Memory B cell (primary cell): ENCODE data around the gene PSMA3.

Experiments used
- ATAC-seq: fragments of 150-1000 bp; cut with Tn5 transposase; 2 replicates; pipeline ENCODE4 v1.10.0; 2021; ENCODE audit warnings: low read depth, mild to moderate bottlenecking, moderate library complexity
- DNase-seq, 2 donors: peaks; one replicate each; pipeline ENCODE4 v3.0.0; 2022; ENCODE audit warnings: low spot score in 2 of 2
- H3K27ac Mint-ChIP-seq: one replicate; pipeline ENCODE4 v1.8.0; 2022; ENCODE audit warnings: mild to moderate bottlenecking, moderate library complexity, mixed read lengths
- H3K27me3 Mint-ChIP-seq: one replicate; pipeline ENCODE4 v1.8.0; 2022; ENCODE audit warnings: mixed read lengths
- H3K36me3 Mint-ChIP-seq: one replicate; pipeline ENCODE4 v1.8.0; 2022; ENCODE audit warnings: mild to moderate bottlenecking, mixed read lengths
- H3K4me1 Mint-ChIP-seq: one replicate; pipeline ENCODE4 v1.8.0; 2022; ENCODE audit warnings: mixed read lengths
- H3K4me3 Mint-ChIP-seq: one replicate; pipeline ENCODE4 v1.8.0; 2022; ENCODE audit warnings: mild to moderate bottlenecking, moderate library complexity, mixed read lengths
- H3K9me3 Mint-ChIP-seq: one replicate; pipeline ENCODE4 v1.8.0; 2022; ENCODE audit warnings: mixed read lengths

Gene PSMA3

DNA sequence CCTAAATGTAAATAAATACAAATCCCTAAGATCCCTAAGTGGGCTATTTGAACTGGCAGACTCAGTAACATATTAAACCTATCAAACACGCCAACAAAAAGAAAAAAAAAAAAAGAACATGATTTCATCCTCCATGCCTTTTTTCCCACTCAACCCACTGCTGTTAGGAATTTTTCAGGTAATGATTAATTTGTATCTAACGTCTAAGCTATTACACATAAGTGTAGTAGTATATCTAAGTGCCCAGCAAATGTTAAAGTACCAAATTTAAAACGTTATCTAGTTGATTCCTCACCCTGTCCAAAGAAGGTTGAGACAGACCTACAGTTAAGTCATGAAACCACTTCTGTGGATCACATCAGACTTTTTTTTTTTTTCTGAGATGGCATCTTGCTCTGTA lies 37.3 kb downstream of the PSMA3 start:
- Mint-ChIP-seq H3K4me3 (no peak overlapping the region), H3K27ac (peak overlapping the region; percentile 96), H3K27me3 (no peaks in the 10 kb centered on the region), H3K36me3 (peaks cover 36% of the 10 kb centered on the region), H3K9me3 (no peaks in the 10 kb centered on the region), H3K4me1 (peaks cover 31% of the 10 kb centered on the region)
- no peak for DNase-seq
- no peak for ATAC-seq

DNA sequence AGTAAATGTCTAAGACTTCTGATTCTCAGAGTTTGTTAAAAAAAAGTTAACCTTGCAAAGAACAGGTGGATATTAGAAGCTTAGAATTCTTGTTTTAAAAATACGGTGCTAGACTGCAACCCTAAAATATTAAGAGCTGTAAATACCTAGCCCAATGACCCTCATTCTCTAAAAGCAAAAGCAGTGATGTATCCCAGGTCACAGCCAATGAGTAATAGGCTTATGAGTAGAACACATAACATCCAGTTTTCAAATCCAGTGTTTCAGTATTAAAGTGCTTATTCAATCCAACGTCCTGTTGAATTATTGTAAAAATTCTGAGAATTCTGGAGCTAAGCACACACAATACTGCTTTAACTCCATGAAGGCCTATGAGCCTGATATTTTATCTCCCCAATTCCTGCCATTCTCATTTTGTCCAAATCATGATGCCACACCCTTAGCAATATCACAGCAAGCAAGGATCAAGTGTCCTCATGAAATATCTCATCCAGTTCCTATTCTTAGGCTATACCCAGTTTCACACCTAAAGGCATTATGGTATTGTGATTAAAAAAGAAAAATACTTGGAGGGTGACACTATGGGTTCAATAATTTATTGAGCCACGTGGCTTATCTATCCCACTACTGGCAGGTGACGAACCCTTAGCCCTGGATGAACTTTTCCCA lies 38.4 kb downstream of the PSMA3 start:
- peak overlapping the region; percentile 68 for H3K27ac Mint-ChIP-seq
- ATAC-seq (no peak), DNase-seq (no peak)
- no peaks in the 10 kb centered on the region for H3K27me3 Mint-ChIP-seq
- no peak overlapping the region for H3K4me3 Mint-ChIP-seq
- H3K36me3 Mint-ChIP-seq, result peaks cover 39% of the 10 kb centered on the region
- H3K9me3 Mint-ChIP-seq, result no peaks in the 10 kb centered on the region
- peaks cover 34% of the 10 kb centered on the region for H3K4me1 Mint-ChIP-seq

DNA sequence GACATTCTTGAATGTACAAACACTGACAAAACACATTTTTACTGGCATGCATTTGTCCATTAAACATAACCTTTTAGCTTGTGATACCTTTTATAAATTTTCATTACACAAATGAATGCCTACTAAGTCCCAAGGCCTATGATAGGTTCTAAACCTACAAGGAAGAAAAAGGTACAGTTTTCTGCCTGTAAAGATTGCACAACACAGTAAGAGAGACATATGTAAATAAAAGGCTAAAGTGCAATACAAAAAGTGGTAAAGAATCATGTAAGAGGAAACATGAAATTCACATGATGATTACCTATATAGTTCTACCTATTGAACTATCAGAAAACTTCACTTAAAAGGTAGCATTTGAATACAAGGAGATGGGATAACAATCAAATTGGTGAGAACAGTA lies 39.1 kb downstream of the PSMA3 start:
- no peak overlapping the region for H3K4me3 Mint-ChIP-seq
- H3K36me3 Mint-ChIP-seq, result peaks cover 43% of the 10 kb centered on the region
- no peak for ATAC-seq
- no peaks in the 10 kb centered on the region for H3K27me3 Mint-ChIP-seq
- peaks cover 38% of the 10 kb centered on the region for H3K4me1 Mint-ChIP-seq
- peak overlapping the region; percentile 68 for H3K27ac Mint-ChIP-seq
- DNase-seq, result no peak
- H3K9me3 Mint-ChIP-seq, result no peaks in the 10 kb centered on the region

DNA sequence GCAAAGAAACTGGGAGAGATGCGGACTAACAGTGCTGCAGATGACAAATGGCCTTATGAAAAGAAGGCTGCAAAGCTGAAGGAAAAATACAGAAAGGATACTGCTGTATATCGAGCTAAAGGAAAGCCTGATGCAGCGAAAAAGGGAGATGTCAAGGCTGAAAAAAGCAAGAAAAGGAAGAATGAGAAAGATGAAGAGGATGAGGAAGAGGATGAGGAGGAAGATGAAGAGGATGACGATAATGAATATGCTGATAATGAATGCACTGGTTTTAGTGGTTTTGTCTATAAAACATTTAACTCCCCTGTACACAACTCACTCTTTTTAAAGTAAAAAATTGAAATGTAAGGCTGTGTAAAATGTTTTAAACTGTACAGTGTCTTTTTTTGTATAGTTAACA lies 40.5 kb downstream of the PSMA3 start:
- Mint-ChIP-seq H3K27me3 (no peaks in the 10 kb centered on the region), H3K4me3 (no peak overlapping the region), H3K4me1 (peaks cover 38% of the 10 kb centered on the region), H3K9me3 (no peaks in the 10 kb centered on the region), H3K27ac (no peak overlapping the region), H3K36me3 (peaks cover 46% of the 10 kb centered on the region)
- no peak for ATAC-seq
- no peak for DNase-seq

DNA sequence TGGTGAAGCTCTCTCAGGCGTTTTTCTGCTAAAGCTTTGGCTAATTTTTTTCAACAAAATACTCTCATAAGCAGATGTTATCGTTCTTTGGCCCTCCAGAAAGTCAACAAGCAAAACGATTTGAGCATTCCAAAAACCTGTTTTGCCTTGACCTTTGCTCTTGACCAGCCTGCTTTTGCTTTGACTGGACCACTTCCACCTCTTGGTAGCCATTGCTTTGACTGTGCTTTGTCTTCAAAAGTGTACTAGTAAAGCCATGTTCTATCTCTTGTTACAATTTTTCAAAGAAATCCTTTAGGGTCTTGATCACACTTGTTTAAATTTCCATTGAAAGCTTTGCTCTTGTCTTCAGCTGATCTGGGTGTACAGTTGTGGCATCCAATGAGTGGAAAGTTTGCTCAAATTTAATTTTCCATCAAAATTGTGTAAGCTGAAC lies 43.0 kb downstream of the PSMA3 start:
- DNase-seq (no peak), ATAC-seq (no peak)
- peaks cover 42% of the 10 kb centered on the region for H3K36me3 Mint-ChIP-seq
- no peak overlapping the region for H3K4me3 Mint-ChIP-seq
- no peaks in the 10 kb centered on the region for H3K9me3 Mint-ChIP-seq
- H3K4me1 Mint-ChIP-seq, result peaks cover 29% of the 10 kb centered on the region
- peak overlapping the region; percentile 28 for H3K27ac Mint-ChIP-seq
- H3K27me3 Mint-ChIP-seq, result no peaks in the 10 kb centered on the region

DNA sequence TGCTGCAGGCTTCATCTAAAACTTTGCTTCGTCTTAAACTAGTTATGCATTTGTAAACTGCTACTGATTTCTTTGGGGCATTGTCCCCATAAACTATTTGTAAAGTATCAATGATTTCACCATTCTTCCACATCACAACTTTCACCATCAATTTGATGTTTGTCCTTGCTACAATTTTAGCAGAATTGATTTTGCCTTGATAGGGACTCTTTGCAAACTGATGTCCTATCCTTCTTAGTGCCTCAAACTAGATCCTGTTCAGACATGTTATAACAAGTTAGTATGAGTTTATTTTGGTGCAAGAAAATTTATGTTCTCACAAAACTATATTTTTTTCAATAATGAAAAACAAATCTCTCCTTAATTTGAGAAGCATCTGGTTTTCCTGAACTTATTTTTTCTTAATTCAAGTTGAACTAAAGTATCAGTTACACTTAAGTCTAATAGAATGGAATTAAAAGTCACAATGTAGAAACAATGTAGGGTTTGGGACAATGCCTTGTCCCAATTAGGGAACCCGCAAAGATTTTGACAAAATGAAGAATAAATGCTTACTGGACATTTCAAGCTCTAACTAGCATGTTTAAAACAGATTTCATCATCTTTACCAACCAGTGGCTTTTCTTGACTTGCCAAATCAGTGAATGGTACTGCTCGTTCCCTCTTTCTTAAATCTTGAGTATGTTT lies 43.6 kb downstream of the PSMA3 start:
- Mint-ChIP-seq H3K27me3 (no peaks in the 10 kb centered on the region), H3K36me3 (peaks cover 41% of the 10 kb centered on the region), H3K4me3 (no peak overlapping the region), H3K9me3 (no peaks in the 10 kb centered on the region), H3K4me1 (peaks cover 29% of the 10 kb centered on the region), H3K27ac (peak overlapping the region; percentile 76)
- ATAC-seq (no peak), DNase-seq (no peak)

DNA sequence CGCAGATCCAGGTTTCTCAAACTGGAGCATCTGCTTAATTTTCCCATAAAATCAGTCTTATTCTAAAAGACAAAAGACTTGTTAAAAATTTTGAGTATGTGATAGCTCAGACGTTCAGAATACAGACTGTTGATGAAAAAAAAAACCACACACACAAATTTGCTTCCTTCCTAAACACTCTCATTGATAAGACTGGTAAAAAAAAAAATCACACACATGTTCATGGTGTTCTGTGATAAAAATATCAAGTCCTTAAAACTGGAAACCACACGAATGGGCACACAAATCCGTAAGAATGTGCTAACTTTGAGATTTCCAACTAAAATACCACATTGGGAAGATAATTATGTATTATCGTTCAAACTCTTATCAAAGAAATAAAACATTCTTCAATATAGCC lies 47.0 kb downstream of the PSMA3 start:
- Mint-ChIP-seq H3K4me1 (peaks cover 25% of the 10 kb centered on the region), H3K36me3 (peaks cover 34% of the 10 kb centered on the region), H3K27ac (no peak overlapping the region), H3K9me3 (no peaks in the 10 kb centered on the region), H3K27me3 (no peaks in the 10 kb centered on the region), H3K4me3 (no peak overlapping the region)
- DNase-seq (no peak), ATAC-seq (no peak)

DNA sequence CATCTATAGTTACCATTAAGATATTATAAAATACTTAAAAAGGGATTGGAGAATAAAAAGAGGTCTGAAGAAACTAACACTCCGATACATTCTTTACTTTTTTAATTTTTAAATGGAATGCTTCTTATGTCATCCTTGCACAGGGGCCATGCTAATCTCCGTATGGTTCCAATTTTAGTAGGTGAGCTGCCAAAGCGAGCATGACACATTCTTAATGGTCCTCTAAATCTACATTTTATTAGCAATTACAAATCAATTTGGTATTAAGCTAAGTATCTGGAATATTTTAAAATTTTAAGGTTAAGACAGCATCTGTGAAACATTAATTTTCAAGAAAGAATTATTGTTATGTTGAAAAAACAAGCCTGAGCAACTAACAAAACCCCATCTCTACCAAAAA lies 47.5 kb downstream of the PSMA3 start:
- H3K4me3 Mint-ChIP-seq, result no peak overlapping the region
- DNase-seq (no peak), ATAC-seq (no peak)
- no peaks in the 10 kb centered on the region for H3K27me3 Mint-ChIP-seq
- no peak overlapping the region for H3K27ac Mint-ChIP-seq
- H3K36me3 Mint-ChIP-seq, result peaks cover 34% of the 10 kb centered on the region
- peaks cover 25% of the 10 kb centered on the region for H3K4me1 Mint-ChIP-seq
- H3K9me3 Mint-ChIP-seq, result no peaks in the 10 kb centered on the region

DNA sequence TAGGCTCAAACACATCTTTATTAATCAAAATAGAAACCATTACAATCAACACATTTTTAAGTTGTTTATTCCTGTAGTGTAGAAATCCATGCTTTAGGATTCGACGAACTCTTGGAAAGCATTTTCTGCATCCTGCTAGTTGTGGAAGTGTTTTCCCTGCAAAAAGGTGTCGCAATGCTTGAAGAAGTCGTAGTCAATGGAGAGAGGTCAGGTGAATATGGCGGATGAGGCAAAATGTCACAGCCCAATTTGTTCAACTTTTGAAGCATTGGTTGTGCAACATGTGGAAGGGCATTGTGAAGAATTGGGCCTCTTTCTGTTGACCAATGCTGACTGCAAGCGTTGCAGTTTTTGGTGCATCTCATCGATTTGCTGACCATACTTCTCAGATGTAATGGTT lies 49.6 kb downstream of the PSMA3 start:
- Mint-ChIP-seq H3K27ac (no peak overlapping the region), H3K9me3 (no peaks in the 10 kb centered on the region), H3K36me3 (peaks cover 24% of the 10 kb centered on the region), H3K27me3 (no peaks in the 10 kb centered on the region), H3K4me1 (peaks cover 16% of the 10 kb centered on the region), H3K4me3 (no peak overlapping the region)
- ATAC-seq, result no peak
- DNase-seq, result no peak

DNA sequence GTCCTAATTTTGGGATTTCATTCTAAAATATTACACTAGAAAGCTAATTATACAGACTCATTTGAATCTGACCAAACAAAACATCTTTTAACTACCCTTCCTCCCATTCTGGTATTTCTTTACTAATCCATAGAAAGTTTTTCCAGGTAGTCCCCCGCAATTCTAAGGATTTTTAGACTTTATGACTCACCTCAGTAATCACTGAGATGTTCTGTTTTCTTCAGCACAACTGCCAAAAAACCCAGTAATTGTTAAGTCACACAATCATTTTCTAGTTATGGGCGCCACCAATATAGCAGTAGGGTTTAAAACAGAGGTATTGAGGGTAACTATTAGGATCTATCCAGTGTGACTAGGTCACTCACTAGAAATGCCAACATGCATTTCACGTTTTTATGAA lies 52.1 kb downstream of the PSMA3 start:
- no peak overlapping the region for H3K4me3 Mint-ChIP-seq
- no peaks in the 10 kb centered on the region for H3K9me3 Mint-ChIP-seq
- H3K4me1 Mint-ChIP-seq, result peaks cover 18% of the 10 kb centered on the region
- ATAC-seq (no peak), DNase-seq (no peak)
- H3K36me3 Mint-ChIP-seq, result peaks cover 17% of the 10 kb centered on the region
- no peak overlapping the region for H3K27ac Mint-ChIP-seq
- H3K27me3 Mint-ChIP-seq, result no peaks in the 10 kb centered on the region

DNA sequence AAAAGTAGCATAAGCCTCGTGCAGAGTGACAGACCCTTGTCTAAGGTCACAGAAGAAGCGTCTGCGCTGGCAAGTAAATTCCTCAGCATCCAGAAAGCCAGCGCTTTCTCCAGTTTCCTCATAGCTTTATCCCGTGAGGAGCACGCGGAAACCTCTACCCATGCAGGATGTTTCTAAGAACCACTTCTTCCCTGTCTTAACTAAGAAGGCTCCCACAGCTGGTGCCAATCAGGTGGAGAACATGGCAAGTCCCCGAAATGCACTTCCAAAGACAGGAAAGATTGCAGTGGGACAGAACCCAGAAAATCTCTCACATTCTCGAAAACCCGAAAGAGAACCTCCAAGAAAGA lies 52.7 kb downstream of the PSMA3 start:
- Mint-ChIP-seq H3K36me3 (peaks cover 20% of the 10 kb centered on the region), H3K4me1 (peaks cover 18% of the 10 kb centered on the region), H3K27me3 (no peaks in the 10 kb centered on the region), H3K4me3 (no peak overlapping the region), H3K27ac (no peak overlapping the region), H3K9me3 (no peaks in the 10 kb centered on the region)
- ATAC-seq (no peak), DNase-seq (no peak)

DNA sequence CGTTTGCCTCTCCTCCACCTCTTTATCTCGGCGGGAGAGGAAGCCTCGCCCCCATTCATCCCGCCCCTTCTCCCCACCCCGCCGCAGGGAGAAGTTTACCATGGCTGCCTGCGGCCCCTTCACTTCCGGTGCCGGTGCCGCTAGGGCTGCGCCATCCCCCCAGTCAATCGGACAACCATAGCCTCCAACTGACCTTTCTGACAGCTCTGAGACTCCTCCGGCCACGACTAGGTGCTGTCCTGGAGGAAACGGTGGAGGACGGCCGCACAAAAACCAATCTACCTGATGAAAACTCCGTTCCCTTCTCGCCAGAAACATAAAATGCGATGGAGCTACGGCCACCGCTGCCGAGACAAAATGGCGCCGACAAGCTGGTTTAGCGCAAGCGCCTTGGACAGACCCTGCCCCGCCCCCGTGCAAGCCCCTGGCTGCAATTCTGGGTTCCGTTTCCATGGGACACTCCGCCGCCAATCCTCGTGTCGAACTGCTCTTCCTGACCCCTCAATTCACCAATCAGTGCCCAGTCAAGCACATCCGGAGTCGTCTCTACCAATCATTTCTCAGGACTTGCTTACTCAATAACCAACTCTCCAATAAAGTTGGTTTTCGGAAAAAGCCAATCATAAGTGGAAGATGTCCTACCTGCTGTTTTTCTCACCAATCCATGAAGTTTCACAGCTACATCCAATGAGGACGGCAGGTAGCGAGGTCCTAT lies 53.3 kb downstream of the PSMA3 start:
- H3K27me3 Mint-ChIP-seq, result no peaks in the 10 kb centered on the region
- peaks cover 17% of the 10 kb centered on the region for H3K36me3 Mint-ChIP-seq
- no peak overlapping the region for H3K4me3 Mint-ChIP-seq
- no peaks in the 10 kb centered on the region for H3K9me3 Mint-ChIP-seq
- no peak overlapping the region for H3K27ac Mint-ChIP-seq
- ATAC-seq, result peak; percentile 79
- H3K4me1 Mint-ChIP-seq, result peaks cover 15% of the 10 kb centered on the region
- peak; percentile 92 to 96 for DNase-seq

DNA sequence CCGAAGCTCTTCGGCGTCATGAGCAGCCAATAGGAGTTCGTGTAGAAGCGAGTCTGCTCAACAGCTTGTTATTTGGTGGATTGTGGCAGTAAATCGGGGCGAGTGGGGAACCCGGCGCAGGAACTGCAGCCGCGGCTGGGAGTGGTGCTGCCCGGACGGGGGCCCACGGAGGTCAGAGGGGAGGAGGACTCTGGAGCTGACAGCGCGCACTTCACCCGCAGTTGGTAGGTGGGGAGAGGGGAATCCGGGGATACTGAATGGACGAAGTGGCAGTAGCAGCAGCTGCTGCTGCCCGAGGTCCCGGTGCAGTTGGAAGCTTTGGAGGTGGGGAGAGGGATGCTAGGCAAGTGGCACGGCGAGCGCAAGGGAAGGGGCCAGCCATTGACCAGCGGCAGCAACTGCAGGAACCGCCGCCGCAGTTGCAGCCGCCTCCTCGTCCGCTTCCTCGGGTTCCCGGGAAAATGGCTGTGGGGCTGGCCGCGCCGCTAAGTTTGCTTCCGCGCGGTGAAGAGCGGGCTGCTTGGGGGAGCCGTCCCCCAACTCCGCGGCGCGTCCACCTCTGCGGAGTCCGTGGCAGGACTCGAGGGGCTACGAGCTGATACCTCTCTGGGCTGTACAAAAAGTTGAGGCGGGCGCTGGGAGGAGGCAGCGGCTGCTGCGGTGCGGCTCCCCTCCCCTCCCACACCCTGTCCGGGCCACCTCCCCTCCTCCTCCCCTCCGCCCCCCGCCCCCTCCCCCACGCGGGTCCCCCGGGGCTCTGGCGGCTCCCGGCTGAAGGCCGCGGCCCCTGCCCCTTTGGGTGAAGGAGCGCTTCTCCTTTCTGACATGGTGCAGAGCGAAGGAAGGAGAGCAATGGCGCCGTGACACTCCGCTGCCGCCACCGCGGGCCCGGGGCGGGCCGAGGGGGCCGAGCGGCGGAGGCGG lies 54.1 kb downstream of the PSMA3 start, which contains the start of gene ARID4A:
Gene ARID4A (plus strand): TSS at position 79 of the 924 bp plus-strand sequence. CDS start 1,300 bp downstream, outside the sequence.
- peak within 1 kb of the TSS; percentile 93 for H3K4me3 Mint-ChIP-seq
- peak; percentile 42 to 71 for DNase-seq
- peak; percentile 18 for ATAC-seq
- peak within 1 kb of the TSS; percentile 82 for H3K27ac Mint-ChIP-seq
- H3K4me1 Mint-ChIP-seq, result peaks cover 18% of the 10 kb centered on the region
- no peaks in the 10 kb centered on the region for H3K27me3 Mint-ChIP-seq
- no peaks in the 10 kb centered on the region for H3K9me3 Mint-ChIP-seq
- peaks cover 15% of the 10 kb centered on the region for H3K36me3 Mint-ChIP-seq
